ENCODE data around the gene DIP2B. TPM values are rescaled to one million over a fixed set of nuclear protein-coding genes. Genes with fewer than 3 reads are reported as not detected.

Gene DIP2B
- total and polyA plus RNA-seq, 8 donors = 2.7 to 136 (median 8.9) TPM

- WGBS, 5 donors = 88 to 94% (median 91%) methylated on average over 7 of the region's 7 CpGs
- no peaks in the 10 kb centered on the region for H3K9me3 ChIP-seq
- no peak overlapping the region for H3K4me3 ChIP-seq
- DNase-seq = no peak
- peaks cover 0 to 16% (median 3%) of the 10 kb centered on the region in 4 donors for H3K4me1 ChIP-seq
- TF ChIP-seq, protein P1, sequence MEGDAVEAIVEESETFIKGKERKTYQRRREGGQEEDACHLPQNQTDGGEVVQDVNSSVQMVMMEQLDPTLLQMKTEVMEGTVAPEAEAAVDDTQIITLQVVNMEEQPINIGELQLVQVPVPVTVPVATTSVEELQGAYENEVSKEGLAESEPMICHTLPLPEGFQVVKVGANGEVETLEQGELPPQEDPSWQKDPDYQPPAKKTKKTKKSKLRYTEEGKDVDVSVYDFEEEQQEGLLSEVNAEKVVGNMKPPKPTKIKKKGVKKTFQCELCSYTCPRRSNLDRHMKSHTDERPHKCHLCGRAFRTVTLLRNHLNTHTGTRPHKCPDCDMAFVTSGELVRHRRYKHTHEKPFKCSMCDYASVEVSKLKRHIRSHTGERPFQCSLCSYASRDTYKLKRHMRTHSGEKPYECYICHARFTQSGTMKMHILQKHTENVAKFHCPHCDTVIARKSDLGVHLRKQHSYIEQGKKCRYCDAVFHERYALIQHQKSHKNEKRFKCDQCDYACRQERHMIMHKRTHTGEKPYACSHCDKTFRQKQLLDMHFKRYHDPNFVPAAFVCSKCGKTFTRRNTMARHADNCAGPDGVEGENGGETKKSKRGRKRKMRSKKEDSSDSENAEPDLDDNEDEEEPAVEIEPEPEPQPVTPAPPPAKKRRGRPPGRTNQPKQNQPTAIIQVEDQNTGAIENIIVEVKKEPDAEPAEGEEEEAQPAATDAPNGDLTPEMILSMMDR (IDR thresholded peaks at IDR 0.05) = no peak
- TF ChIP-seq EP300 (IDR thresholded peaks at IDR 0.05) = no peak
- no peak for TF ChIP-seq POLR2A (IDR thresholded peaks at IDR 0.05)
- TF ChIP-seq POLR2AphosphoS5 (IDR thresholded peaks at IDR 0.05) = no peak
- intact Hi-C loops (cut with DNase I; ENCODE audit: low total_unique reads) = no loop called here
- peaks cover 71 to 100% (median 100%) of the 10 kb centered on the region in 4 donors for H3K36me3 ChIP-seq
- H3K27ac ChIP-seq = no peak overlapping the region
- H3K27me3 ChIP-seq = no peaks in the 10 kb centered on the region
These were observed 223.6 kb downstream of the DIP2B start for GRCh38 chr12:50728417-50728816.

DNA sequence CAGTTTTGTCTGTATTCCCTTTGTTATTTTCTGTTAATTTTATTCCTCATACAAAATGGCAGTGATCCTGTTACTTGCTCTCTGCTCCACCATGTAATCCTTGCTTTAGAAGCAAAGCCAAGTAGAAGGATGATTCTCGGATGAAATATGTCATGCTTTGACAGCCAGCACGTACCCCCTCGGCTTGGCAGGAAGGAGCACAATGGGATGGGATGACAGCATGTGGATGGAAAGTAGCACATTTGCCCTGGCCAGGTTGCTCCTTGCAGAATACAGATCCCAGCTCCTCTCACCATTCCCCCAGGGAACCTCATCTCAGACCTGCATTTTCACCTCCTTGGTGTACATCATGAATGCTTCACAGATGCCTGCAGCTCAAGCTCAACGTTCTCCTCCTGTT is 224.1 kb downstream of the DIP2B start:
- H3K36me3 ChIP-seq = peaks cover 71 to 100% (median 100%) of the 10 kb centered on the region in 4 donors

GRCh38 chr12:50732591-50732990 is 227.8 kb downstream of the DIP2B start:
- intact Hi-C loops (cut with DNase I; ENCODE audit: low total_unique reads) = no loop called here
- TF ChIP-seq POLR2AphosphoS5 (IDR thresholded peaks at IDR 0.05) (no peak), POLR2A (IDR thresholded peaks at IDR 0.05) (no peak), EP300 (IDR thresholded peaks at IDR 0.05) (no peak)
- TF ChIP-seq, protein P1 (IDR thresholded peaks at IDR 0.05) = no peak
- DNase-seq = no peak
- Histone ChIP-seq H3K27me3 (no peaks in the 10 kb centered on the region), H3K4me3 (no peak overlapping the region), H3K27ac (no peak overlapping the region), H3K36me3 (peaks cover 72 to 100% (median 97%) of the 10 kb centered on the region in 4 donors), H3K9me3 (no peaks in the 10 kb centered on the region), H3K4me1 (no peaks in the 10 kb centered on the region)
- WGBS, 5 donors = 85 to 91% (median 90%) methylated on average over 9 of the region's 9 CpGs

More for the DNA sequence above, 224.1 kb downstream of the DIP2B start:
- no peak for DNase-seq
- Histone ChIP-seq H3K4me3 (no peak overlapping the region), H3K9me3 (no peaks in the 10 kb centered on the region), H3K27ac (no peak overlapping the region), H3K27me3 (no peaks in the 10 kb centered on the region), H3K4me1 (peaks cover 0 to 16% (median 3%) of the 10 kb centered on the region in 4 donors)
- TF ChIP-seq EP300 (IDR thresholded peaks at IDR 0.05) = no peak
- no peak for TF ChIP-seq POLR2AphosphoS5 (IDR thresholded peaks at IDR 0.05)
- no peak for TF ChIP-seq POLR2A (IDR thresholded peaks at IDR 0.05)
- TF ChIP-seq, protein P1 (IDR thresholded peaks at IDR 0.05) = no peak
- intact Hi-C loops (cut with DNase I; ENCODE audit: low total_unique reads) = no loop called here
- WGBS, 5 donors = 82 to 90% (median 84%) methylated on average over 4 of the region's 4 CpGs

DNA sequence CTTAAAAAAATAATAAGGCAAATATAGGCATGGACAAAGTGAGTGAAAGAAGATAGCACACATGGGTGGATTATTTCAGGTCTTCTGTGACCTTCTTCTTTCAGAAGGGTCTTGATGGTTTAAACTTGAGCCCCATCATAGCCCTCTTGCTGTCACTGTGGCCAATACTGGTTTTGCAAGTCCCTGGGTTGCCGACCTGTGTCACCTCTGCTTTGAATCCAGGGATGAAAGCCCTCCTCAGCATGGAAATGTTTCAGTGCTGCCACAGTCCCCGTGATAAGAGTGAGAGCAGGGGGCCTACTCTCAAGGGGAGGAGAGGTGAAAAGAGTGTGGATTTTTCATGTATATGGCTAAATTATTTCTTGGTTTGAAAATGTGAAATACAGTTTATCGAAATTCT is 228.9 kb downstream of the DIP2B start:
- Histone ChIP-seq H3K36me3 (peaks cover 72 to 100% (median 97%) of the 10 kb centered on the region in 4 donors), H3K9me3 (no peaks in the 10 kb centered on the region), H3K27me3 (no peaks in the 10 kb centered on the region), H3K4me3 (no peak overlapping the region), H3K4me1 (no peaks in the 10 kb centered on the region), H3K27ac (no peak overlapping the region)
- intact Hi-C loops (cut with DNase I; ENCODE audit: low total_unique reads) = no loop called here
- TF ChIP-seq EP300 (IDR thresholded peaks at IDR 0.05) (no peak), POLR2AphosphoS5 (IDR thresholded peaks at IDR 0.05) (no peak), POLR2A (IDR thresholded peaks at IDR 0.05) (no peak)
- TF ChIP-seq, protein P1 (IDR thresholded peaks at IDR 0.05) = no peak
- 71 to 83% (median 82%) methylated on average over 3 of the region's 3 CpGs for WGBS, 5 donors
- no peak for DNase-seq

Measured in stomach (tissue), 9 donors.